ENCODE measurements around the gene RANBP10.

Gene RANBP10

DNA sequence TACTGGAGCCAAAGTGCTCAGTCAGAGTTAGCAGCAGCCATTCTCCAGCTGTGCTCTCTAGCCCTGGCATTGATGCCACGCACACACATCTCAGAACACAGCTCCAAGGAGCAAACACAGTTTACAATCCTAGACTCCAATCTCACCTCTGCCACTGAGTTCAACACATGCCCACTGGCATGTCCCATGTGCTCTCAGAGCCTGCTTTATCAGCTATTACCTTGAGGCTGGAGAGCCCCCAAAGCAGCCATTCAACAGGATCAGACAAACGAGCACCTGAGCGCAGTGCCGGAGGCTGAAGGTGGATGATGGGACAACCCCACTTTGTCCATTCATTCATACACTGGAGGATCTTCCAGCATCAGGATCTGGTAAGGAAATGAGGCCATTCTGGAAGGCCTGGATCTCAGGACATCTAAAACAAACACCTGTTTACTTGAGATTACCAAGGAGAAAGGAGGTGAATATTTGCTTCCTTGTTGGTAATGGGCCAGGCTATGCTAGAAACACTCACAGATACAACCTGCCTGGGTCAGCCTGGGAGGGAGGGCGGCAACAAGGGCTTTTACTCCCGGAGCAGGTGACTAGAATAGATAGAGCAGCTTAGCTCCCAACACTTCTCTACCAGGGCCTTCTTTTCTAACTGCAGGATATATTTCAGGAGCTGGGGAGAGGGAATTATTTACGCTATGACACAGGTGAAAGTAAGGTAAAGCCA lies 25.4 kb downstream of the RANBP10 start:
- no peak for DNase-seq (ENCODE audit: low read depth)
- TF ChIP-seq, protein P1, sequence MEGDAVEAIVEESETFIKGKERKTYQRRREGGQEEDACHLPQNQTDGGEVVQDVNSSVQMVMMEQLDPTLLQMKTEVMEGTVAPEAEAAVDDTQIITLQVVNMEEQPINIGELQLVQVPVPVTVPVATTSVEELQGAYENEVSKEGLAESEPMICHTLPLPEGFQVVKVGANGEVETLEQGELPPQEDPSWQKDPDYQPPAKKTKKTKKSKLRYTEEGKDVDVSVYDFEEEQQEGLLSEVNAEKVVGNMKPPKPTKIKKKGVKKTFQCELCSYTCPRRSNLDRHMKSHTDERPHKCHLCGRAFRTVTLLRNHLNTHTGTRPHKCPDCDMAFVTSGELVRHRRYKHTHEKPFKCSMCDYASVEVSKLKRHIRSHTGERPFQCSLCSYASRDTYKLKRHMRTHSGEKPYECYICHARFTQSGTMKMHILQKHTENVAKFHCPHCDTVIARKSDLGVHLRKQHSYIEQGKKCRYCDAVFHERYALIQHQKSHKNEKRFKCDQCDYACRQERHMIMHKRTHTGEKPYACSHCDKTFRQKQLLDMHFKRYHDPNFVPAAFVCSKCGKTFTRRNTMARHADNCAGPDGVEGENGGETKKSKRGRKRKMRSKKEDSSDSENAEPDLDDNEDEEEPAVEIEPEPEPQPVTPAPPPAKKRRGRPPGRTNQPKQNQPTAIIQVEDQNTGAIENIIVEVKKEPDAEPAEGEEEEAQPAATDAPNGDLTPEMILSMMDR (conservative IDR thresholded peaks at IDR 0.05; ENCODE audit: low read depth, low read length) = no peak
- H3K4me3 ChIP-seq (ENCODE audit: low read depth, low read length) = no peak overlapping the region

DNA sequence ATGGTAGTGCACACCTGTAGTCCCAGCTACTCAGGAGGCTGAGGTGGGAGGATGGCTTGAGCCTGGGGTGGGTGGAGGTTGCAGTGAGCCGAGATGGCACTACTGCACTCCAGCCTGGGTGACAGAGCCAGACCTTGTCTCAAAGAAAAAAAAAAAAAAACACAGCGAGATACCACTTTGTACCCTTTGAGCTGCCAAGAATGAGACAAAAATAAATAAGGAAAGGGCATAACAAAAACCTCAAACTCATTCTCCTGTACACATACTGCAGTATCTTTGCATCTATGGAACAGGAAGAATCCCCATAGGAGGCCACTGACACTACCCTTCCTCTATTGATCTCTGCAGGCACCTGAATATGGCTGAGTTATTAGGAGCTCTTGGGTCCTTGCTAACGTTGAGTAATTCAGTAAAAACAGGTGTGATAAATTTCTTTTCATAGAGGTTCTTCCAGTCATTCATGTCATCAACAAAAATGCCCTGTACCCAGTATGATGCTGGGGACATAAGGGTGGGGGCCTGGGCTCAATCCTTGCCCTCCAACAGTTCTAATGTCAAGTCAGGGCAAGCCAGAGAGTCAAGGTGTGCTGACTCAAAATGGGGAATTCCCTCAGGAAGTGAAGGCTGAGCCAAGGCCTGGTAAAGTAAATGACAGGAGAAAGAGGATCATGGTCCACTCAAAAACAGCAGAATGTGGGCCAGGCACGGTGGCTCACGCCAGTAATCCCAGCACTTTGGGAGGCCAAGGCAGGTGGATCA lies 26.9 kb downstream of the RANBP10 start:
- TF ChIP-seq, protein P1 (conservative IDR thresholded peaks at IDR 0.05; ENCODE audit: low read depth, low read length) = no peak
- no peak overlapping the region for H3K4me3 ChIP-seq (ENCODE audit: low read depth, low read length)
- no peak for DNase-seq (ENCODE audit: low read depth)

DNA sequence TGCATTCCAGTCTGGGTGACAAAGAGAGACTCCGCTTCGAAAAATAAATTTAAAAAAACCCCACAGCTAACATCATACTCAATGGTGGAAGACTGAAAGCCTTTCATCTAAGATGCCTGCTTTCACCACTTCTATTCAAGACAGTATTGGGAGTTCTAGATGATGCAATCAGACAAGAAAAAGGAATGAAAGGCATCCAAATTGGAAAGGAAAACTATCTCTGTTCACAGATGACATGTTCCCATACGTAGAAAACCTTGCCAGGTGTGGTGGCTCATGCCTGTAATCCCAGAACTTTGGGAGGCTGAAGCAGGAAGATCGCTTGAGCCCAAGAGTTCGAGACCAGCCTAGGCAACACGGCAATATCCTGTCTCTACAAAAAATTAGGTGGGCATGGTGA lies 31.1 kb downstream of the RANBP10 start:
- TF ChIP-seq, protein P1 (conservative IDR thresholded peaks at IDR 0.05; ENCODE audit: low read depth, low read length) = no peak
- peak; percentile 24 for DNase-seq (ENCODE audit: low read depth)
- no peak overlapping the region for H3K4me3 ChIP-seq (ENCODE audit: low read depth, low read length)

DNA sequence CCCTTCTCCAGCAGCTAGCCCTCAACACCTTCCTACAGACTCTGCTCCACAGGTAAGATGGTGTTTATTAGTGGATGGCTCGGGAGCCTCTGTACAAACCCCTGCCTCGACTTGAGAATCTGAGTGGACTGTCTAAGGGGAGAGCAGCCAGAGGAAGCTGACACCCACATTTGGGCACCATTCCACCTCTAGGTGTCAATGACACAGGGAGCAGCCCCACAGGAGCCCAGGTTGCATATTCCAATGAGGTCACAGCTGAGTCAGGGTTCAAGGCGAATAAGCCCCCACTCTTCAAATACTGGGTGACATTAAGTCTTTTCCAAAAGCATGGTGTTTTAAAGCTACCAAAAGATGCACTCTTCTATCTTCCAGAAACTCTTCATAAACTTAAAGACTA lies 31.9 kb downstream of the RANBP10 start:
- TF ChIP-seq, protein P1 (conservative IDR thresholded peaks at IDR 0.05; ENCODE audit: low read depth, low read length) = no peak
- no peak overlapping the region for H3K4me3 ChIP-seq (ENCODE audit: low read depth, low read length)
- no peak for DNase-seq (ENCODE audit: low read depth)

DNA sequence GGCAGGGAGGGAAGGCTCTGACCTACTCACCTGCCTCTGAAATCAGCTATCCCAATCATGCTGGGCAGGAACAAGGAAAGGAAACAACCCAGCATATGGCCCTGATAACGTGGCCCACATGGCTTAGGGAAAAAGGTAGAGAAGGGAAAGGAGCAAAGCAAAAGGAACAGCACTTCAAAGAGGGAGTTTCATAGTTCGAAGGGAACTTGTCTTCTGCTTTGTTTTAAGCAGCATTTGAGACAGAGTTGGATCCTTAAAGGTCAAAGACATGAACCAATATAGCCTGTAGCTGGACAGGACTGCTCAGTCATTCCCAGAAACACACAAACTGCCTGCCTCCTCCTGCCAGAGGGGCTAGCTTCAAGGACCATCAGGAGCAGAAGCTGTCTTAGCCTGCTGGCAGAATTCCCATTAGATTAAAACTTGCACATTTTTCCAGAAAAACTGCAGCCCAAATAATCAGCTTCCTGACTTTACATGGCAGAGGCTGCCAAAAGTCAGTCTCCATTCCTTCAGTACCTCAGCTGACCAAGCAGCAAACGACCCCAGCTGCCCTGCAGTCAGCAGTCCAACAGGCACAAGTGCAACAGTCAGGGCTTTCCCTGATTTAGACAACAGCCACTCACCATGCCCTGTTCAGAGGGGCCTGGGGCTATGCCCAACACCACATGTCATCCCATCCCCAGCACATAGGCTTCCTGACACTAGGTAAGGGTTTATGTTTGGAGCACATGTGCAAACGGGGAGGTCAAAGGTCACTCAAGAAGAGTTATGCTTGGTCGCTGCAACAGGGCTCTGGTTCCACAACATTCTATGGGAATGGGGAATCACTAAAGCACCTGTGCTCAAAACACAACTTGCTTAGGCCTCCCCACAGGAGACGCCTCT lies 32.5 kb downstream of the RANBP10 start:
- no peak overlapping the region for H3K4me3 ChIP-seq (ENCODE audit: low read depth, low read length)
- TF ChIP-seq, protein P1 (conservative IDR thresholded peaks at IDR 0.05; ENCODE audit: low read depth, low read length) = no peak
- DNase-seq (ENCODE audit: low read depth) = peak; percentile 39

DNA sequence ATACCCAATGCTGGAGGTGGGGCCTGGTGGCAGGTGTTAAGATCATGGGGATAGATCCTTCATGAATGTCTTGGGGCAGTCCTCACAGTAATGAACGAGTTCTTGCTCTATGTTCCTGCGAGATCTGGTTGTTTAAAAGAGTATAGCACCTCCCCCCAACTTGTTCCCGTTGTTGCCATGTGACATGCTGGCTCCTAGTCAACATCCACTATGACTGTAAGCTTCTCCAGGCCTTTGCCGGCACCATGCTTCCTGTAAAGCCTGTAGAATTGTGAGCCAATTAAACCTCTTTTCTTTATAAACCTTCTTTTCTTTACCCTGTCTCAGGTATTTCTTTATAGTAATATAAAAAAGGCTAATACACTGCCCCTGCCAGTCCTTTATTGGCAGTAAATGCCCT lies 33.3 kb downstream of the RANBP10 start:
- H3K4me3 ChIP-seq (ENCODE audit: low read depth, low read length) = no peak overlapping the region
- peak; percentile 58 for DNase-seq (ENCODE audit: low read depth)
- TF ChIP-seq, protein P1 (conservative IDR thresholded peaks at IDR 0.05; ENCODE audit: low read depth, low read length) = no peak
